Measurements from ENCODE around the gene SLC13A1.

DNA sequence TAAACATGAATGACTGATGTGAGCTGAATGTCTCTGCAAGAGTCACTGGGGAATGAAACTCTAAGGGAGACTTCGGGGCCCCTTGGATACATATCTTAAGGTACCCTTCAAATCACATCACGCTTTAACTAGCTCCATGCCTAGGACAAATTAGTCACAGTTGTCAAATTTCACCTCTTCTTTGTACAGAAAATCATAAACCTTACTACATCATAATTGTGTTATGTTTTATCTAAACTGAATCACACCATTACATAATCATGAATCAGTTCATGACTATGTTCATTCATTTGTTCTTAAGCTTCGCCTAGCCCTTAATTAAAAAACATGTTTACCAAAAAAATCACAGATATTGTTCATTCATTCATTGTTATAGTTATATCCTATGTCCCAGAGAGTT, 2.1 kb upstream of the SLC13A1 start:
- TF ChIP-seq, protein P1, sequence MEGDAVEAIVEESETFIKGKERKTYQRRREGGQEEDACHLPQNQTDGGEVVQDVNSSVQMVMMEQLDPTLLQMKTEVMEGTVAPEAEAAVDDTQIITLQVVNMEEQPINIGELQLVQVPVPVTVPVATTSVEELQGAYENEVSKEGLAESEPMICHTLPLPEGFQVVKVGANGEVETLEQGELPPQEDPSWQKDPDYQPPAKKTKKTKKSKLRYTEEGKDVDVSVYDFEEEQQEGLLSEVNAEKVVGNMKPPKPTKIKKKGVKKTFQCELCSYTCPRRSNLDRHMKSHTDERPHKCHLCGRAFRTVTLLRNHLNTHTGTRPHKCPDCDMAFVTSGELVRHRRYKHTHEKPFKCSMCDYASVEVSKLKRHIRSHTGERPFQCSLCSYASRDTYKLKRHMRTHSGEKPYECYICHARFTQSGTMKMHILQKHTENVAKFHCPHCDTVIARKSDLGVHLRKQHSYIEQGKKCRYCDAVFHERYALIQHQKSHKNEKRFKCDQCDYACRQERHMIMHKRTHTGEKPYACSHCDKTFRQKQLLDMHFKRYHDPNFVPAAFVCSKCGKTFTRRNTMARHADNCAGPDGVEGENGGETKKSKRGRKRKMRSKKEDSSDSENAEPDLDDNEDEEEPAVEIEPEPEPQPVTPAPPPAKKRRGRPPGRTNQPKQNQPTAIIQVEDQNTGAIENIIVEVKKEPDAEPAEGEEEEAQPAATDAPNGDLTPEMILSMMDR (IDR thresholded peaks at IDR 0.05): no peak
- TF ChIP-seq POLR2A (IDR thresholded peaks at IDR 0.05): no peak
